HCT116 (cell line): ENCODE measurements around the gene NTNG1. TPM values are rescaled to one million over a fixed set of nuclear protein-coding genes. Genes with fewer than 3 reads are reported as not detected.

Experiments used
- ATAC-seq: fragments of 200-7000 bp; cut with Tn5 transposase; 2 replicates; pipeline ENCODE4 v1.9.1; 2020; ENCODE audit warnings: mild to moderate bottlenecking, moderate library complexity
- BruUV-seq: library from RNA; stranded (reverse); fragments of 400-500 nt; replicated peaks from 2 replicates; lab custom pipeline; 2021; lab: Mats Ljungman, UMichigan
- CTCF ChIA-PET: fragments of 300-600 bp; sonication (Branson Sonifier 250); formaldehyde crosslinking; loops from one replicate; lab custom pipeline; 2021; ENCODE audit warnings: antibody characterized with exemption; lab: Charles Lee
- POLR2A ChIA-PET: fragments of 300-600, 350-600 bp; sonication (Branson Sonifier 250); formaldehyde crosslinking; loops from one replicate; lab custom pipeline; 2021; ENCODE audit warnings: antibody characterized with exemption; lab: Charles Lee
- RAD21 ChIA-PET, 2 experiments: fragments of 300-600 bp; sonication (Branson Sonifier 250); formaldehyde crosslinking; loops; one replicate each; lab custom pipeline; 2023; ENCODE audit warnings: low total read pairs in 2 of 2; ENCODE audit not compliant: uncharacterized antibody in 2 of 2, unreplicated experiment in 2 of 2, low non-redundant PET in 1 of 2; lab: Charles Lee
- DNase-seq: peaks from one replicate; pipeline ENCODE4 v3.0.0-alpha.2; 2010; ENCODE audit warnings: low read depth, low spot score
- H2AFZ ChIP-seq: fragments of 200-600 bp; shearing (Covaris generic), sonication (generic); 2 replicates; pipeline ENCODE4 v1.6.1; 2017; ENCODE audit warnings: low read depth, mixed run types, mixed read lengths, antibody characterized with exemption, low read length; ENCODE audit not compliant: poor library complexity, severe bottlenecking
- H3K27ac ChIP-seq: 2 replicates; pipeline ENCODE4 v1.5.1; 2012; ENCODE audit warnings: low read depth, low read length
- H3K27me3 ChIP-seq: fragments of 200-600 bp; sonication (generic); 2 replicates; pipeline ENCODE4 v1.6.1; 2016; ENCODE audit warnings: mixed run types, low read length, mixed read lengths; ENCODE audit not compliant: insufficient read depth
- H3K36me3 ChIP-seq, 2 experiments: fragments of 200-500 bp in 1 of 2; fragments of 200-600 bp in 1 of 2; sonication (Bioruptor generic) in 1 of 2; sonication (generic) in 1 of 2; 2 replicates each; pipeline versions ENCODE4 v1.5.1 to v1.6.1; 2014 to 2016; ENCODE audit warnings: low read length in 2 of 2, inconsistent platforms in 1 of 2, mixed read lengths in 1 of 2, mixed run types in 1 of 2; ENCODE audit not compliant: insufficient read depth in 2 of 2, control insufficient read depth in 1 of 2
- H3K4me1 ChIP-seq, 2 experiments: fragments of 200-600 bp in 1 of 2; sonication (generic) in 1 of 2; 2 replicates each; pipeline versions ENCODE4 v1.5.1 to v1.6.1; 2012 to 2017; ENCODE audit warnings: low read length in 2 of 2, inconsistent platforms in 1 of 2, mild to moderate bottlenecking in 1 of 2, mixed read lengths in 1 of 2, mixed run types in 1 of 2, moderate library complexity in 1 of 2; ENCODE audit not compliant: insufficient read depth in 2 of 2, control insufficient read depth in 1 of 2
- H3K4me2 ChIP-seq: fragments of 200-600 bp; sonication (generic); 2 replicates; pipeline ENCODE4 v1.6.1; 2017; ENCODE audit warnings: mixed run types, low read length, mixed read lengths
- H3K4me3 ChIP-seq, 2 experiments: fragments of 200-600 bp in 1 of 2; sonication (generic) in 1 of 2; replicated peaks in 1 of 2; 2 replicates each; pipeline ENCODE4 v1.5.1; 2011 to 2016; ENCODE audit warnings: low read length in 2 of 2, control low read depth in 1 of 2, low read depth in 1 of 2, mild to moderate bottlenecking in 1 of 2, mixed read lengths in 1 of 2, mixed run types in 1 of 2
- H3K79me2 ChIP-seq: fragments of 200-600 bp; sonication (generic); 2 replicates; pipeline ENCODE4 v1.6.1; 2017; ENCODE audit warnings: mild to moderate bottlenecking, mixed run types, low read length, moderate library complexity, mixed read lengths; ENCODE audit not compliant: insufficient read depth
- H3K9ac ChIP-seq: fragments of 200-600 bp; sonication (generic); 2 replicates; pipeline ENCODE4 v1.6.1; 2016; ENCODE audit warnings: low read length, mixed read lengths
- H3K9me2 ChIP-seq: fragments of 200-600 bp; sonication (generic), shearing (Covaris generic); 2 replicates; pipeline ENCODE4 v1.6.1; 2017; ENCODE audit warnings: mixed run types, mild to moderate bottlenecking, moderate library complexity; ENCODE audit not compliant: insufficient read depth
- H3K9me3 ChIP-seq, 2 experiments: fragments of 200-500 bp in 1 of 2; fragments of 200-600 bp in 1 of 2; sonication (Bioruptor generic) in 1 of 2; sonication (generic) in 1 of 2; 2 replicates each; pipeline ENCODE4 v1.6.1; 2014 to 2017; ENCODE audit warnings: low read length in 2 of 2, mixed read lengths in 2 of 2, inconsistent platforms in 1 of 2, low read depth in 1 of 2, mild to moderate bottlenecking in 1 of 2, mixed run types in 1 of 2, moderate library complexity in 1 of 2; ENCODE audit not compliant: control insufficient read depth in 1 of 2, insufficient read depth in 1 of 2
- H4K20me1 ChIP-seq: fragments of 200-600 bp; sonication (generic), shearing (Covaris generic); 2 replicates; pipeline ENCODE4 v1.6.1; 2017; ENCODE audit warnings: mixed run types, mild to moderate bottlenecking, moderate library complexity; ENCODE audit not compliant: insufficient read depth
- CBX3 ChIP-seq: IDR thresholded peaks from 2 replicates; pipeline ENCODE4 v1.6.1; 2012; ENCODE audit warnings: low read depth
- CEBPB ChIP-seq: IDR thresholded peaks from 2 replicates; pipeline ENCODE4 v1.6.1; 2012; ENCODE audit warnings: low read depth
- EGR1 ChIP-seq: IDR thresholded peaks from 2 replicates; pipeline ENCODE4 v1.6.1; 2012; ENCODE audit warnings: low read depth
- ELF1 ChIP-seq: IDR thresholded peaks from 2 replicates; pipeline ENCODE4 v1.6.1; 2012; ENCODE audit warnings: low read depth, borderline replicate concordance
- EZH2 ChIP-seq: fragments of 200-600 bp; sonication (generic); IDR thresholded peaks from 2 replicates; pipeline ENCODE4 v1.6.1; 2017; ENCODE audit warnings: antibody characterized with exemption, mixed run types
- EZH2phosphoT487 ChIP-seq: fragments of 200-600 bp; IDR thresholded peaks from 2 replicates; pipeline ENCODE4 v1.6.1; 2018; ENCODE audit warnings: antibody characterized with exemption, borderline replicate concordance
- POLR2A ChIP-seq: IDR thresholded peaks from 2 replicates; pipeline ENCODE4 v1.7.0; 2011; ENCODE audit warnings: borderline replicate concordance; ENCODE audit not compliant: insufficient read depth, insufficient read length; ENCODE audit errors: extremely low read depth
- POLR2AphosphoS5 ChIP-seq: IDR thresholded peaks from 2 replicates; pipeline ENCODE4 v1.6.1; 2011; ENCODE audit warnings: mild to moderate bottlenecking, low read depth, low read length, moderate library complexity
- SIN3A ChIP-seq: IDR thresholded peaks from 2 replicates; pipeline ENCODE4 v1.6.1; 2012; ENCODE audit warnings: low read depth
- SP1 ChIP-seq: IDR thresholded peaks from 2 replicates; pipeline ENCODE4 v1.6.1; 2012; ENCODE audit warnings: low read depth
- TCF7L2 ChIP-seq: IDR thresholded peaks from 2 replicates; pipeline ENCODE4 v1.7.0; 2011; ENCODE audit warnings: borderline replicate concordance, inconsistent platforms; ENCODE audit not compliant: insufficient read depth, insufficient read length; ENCODE audit errors: extremely low read depth
- ZFX ChIP-seq: fragments of 450-650 bp; IDR thresholded peaks from 2 replicates; pipeline ENCODE4 v1.6.1; 2017
- intact Hi-C: fragments of 100-400 bp; cut with micrococcal nuclease; formaldehyde crosslinking; loops from 2 replicates; pipeline ENCODE4 v1.10.0; 2022
- total RNA-seq: library from RNA; stranded (reverse); gene quantifications from one replicate; pipeline ENCODE4 v1.2.1, GENCODE V29; 2021; ENCODE audit not compliant: unreplicated experiment
- TF ChIP-seq, protein P1 (sequence below): IDR thresholded peaks from 2 replicates; pipeline ENCODE4 v1.6.1; 2012
- TF ChIP-seq, protein P2 (sequence below), 3 experiments: fragments of 200-600 bp in 1 of 3; sonication (generic) in 1 of 3; IDR thresholded peaks in 2 of 3; conservative IDR thresholded peaks in 1 of 3; 2 replicates each; pipeline ENCODE4 v1.5.1; 2012 to 2017; ENCODE audit warnings: low read depth in 2 of 3, low read length in 2 of 3, antibody characterized with exemption in 1 of 3, borderline replicate concordance in 1 of 3, control low read depth in 1 of 3, mild to moderate bottlenecking in 1 of 3, mixed read lengths in 1 of 3, mixed run types in 1 of 3, moderate library complexity in 1 of 3; ENCODE audit not compliant: insufficient read depth in 1 of 3
- TF ChIP-seq, protein P3 (sequence below): IDR thresholded peaks from 2 replicates; pipeline ENCODE4 v1.6.1; 2012

Gene NTNG1
- total RNA-seq, 1 experiment from 2014 or later: not detected

DNA sequence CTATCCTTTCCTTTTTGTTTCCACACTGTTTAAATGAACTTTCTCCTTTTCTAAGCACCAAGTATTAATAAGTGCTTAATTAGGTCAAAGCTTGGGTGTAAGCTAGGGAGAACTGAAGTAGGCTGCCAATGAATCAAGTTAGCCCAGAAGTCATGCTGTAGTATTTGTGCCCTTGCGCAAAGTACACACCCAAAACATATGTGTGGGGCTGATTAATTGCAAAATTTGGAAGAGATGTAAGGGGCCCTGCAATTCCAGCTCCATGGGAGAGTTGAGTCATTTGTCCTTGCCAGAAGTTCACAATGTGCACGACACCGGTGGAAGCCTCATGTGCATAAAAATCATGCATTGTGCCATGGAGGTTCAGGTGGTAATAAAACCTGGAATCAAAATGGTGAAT is 18.6 kb upstream of the NTNG1 start:
- H4K20me1 ChIP-seq: no peaks in the 10 kb centered on the region
- BruUV-seq: no TSS peak
- H3K27me3 ChIP-seq: no peaks in the 10 kb centered on the region
- no peak overlapping the region for H3K9ac ChIP-seq
- ChIA-PET POLR2A (no interaction called here), CTCF (no interaction called here)
- no peak for ATAC-seq
- no peaks in the 10 kb centered on the region for H3K9me3 ChIP-seq
- no peaks in the 10 kb centered on the region for H3K9me2 ChIP-seq
- no peak overlapping the region for H2AFZ ChIP-seq
- no peak overlapping the region for H3K4me3 ChIP-seq
- no peaks in the 10 kb centered on the region for H3K79me2 ChIP-seq
- no peak overlapping the region for H3K4me2 ChIP-seq
- no peak overlapping the region for H3K27ac ChIP-seq
- TF ChIP-seq TCF7L2 (no peak), CEBPB (no peak)
- TF ChIP-seq, all 23 proteins: peak for 0
- H3K4me1 ChIP-seq: no peaks in the 10 kb centered on the region
- no peaks in the 10 kb centered on the region for H3K36me3 ChIP-seq
- intact Hi-C loops: no loop called here
- RAD21 ChIA-PET: no interaction called here
- DNase-seq: no peak

DNA sequence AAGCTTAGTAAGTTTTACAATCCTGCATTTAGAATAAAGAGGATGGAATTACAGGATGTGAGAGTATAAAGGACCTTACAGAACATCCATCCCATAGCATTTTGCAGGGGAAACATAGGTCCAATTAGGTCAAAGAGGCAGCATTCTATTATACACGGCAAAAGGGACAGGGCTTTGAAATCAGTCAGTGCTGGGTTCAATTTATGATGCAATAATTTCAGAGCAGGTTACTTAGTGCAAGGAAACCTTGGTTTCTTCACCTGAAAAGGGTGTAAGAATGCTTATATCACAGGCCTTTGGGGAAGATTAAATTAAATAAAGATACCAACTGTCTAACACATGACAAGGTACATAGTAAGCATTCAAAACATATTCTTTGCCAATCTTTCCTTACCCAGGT is 17.1 kb upstream of the NTNG1 start:
- H3K4me2 ChIP-seq: no peak overlapping the region
- no peaks in the 10 kb centered on the region for H3K27me3 ChIP-seq
- H4K20me1 ChIP-seq: no peaks in the 10 kb centered on the region
- no peaks in the 10 kb centered on the region for H3K79me2 ChIP-seq
- ATAC-seq: no peak
- H3K9me2 ChIP-seq: no peaks in the 10 kb centered on the region
- no peaks in the 10 kb centered on the region for H3K9me3 ChIP-seq
- TF ChIP-seq SP1: no peak
- POLR2A ChIA-PET: no interaction called here
- H3K27ac ChIP-seq: no peak overlapping the region
- intact Hi-C loops: no loop called here
- H2AFZ ChIP-seq: no peak overlapping the region
- RAD21 ChIA-PET: no interaction called here
- H3K4me3 ChIP-seq: no peak overlapping the region
- no peak overlapping the region for H3K9ac ChIP-seq
- no TSS peak for BruUV-seq
- H3K4me1 ChIP-seq: no peaks in the 10 kb centered on the region
- H3K36me3 ChIP-seq: no peaks in the 10 kb centered on the region
- CTCF ChIA-PET: no interaction called here
- DNase-seq: no peak

DNA sequence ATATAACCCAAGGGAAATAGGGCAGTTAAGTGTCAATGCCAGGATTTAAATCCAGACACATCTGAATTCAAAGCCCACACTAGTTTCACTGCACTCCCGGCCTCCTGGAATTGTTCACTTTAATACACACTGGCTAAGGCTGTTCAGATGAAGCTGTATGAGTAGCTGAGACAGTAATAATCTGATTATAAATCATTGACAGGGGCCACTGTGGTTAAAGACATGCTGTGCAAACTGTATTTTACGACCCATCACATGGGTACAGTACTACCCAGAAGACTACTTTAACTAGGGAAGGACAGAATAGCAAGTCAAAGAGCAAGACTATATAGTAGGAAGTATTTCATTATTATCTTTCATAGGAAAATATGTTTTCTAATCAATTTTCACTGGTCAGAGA is 16.1 kb upstream of the NTNG1 start:
- no TSS peak for BruUV-seq
- no peaks in the 10 kb centered on the region for H3K9me3 ChIP-seq
- no peak for ATAC-seq
- no peak overlapping the region for H3K4me2 ChIP-seq
- no peaks in the 10 kb centered on the region for H3K79me2 ChIP-seq
- no peaks in the 10 kb centered on the region for H3K9me2 ChIP-seq
- no peak for DNase-seq
- no peak overlapping the region for H2AFZ ChIP-seq
- H3K27ac ChIP-seq: no peak overlapping the region
- no peak overlapping the region for H3K4me3 ChIP-seq
- intact Hi-C loops: no loop called here
- ChIA-PET POLR2A (no interaction called here), CTCF (no interaction called here), RAD21 (no interaction called here)
- H3K36me3 ChIP-seq: no peaks in the 10 kb centered on the region
- no peaks in the 10 kb centered on the region for H3K27me3 ChIP-seq
- H4K20me1 ChIP-seq: no peaks in the 10 kb centered on the region
- H3K4me1 ChIP-seq: no peaks in the 10 kb centered on the region
- TF ChIP-seq CEBPB (no peak), SIN3A (no peak), EZH2 (no peak), EGR1 (no peak), CBX3 (no peak), ELF1 (no peak), POLR2A (no peak), POLR2AphosphoS5 (no peak), ZFX (no peak), EZH2phosphoT487 (no peak)
- TF ChIP-seq, protein P1, sequence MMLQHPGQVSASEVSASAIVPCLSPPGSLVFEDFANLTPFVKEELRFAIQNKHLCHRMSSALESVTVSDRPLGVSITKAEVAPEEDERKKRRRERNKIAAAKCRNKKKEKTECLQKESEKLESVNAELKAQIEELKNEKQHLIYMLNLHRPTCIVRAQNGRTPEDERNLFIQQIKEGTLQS: no peak
- TF ChIP-seq, protein P2, sequence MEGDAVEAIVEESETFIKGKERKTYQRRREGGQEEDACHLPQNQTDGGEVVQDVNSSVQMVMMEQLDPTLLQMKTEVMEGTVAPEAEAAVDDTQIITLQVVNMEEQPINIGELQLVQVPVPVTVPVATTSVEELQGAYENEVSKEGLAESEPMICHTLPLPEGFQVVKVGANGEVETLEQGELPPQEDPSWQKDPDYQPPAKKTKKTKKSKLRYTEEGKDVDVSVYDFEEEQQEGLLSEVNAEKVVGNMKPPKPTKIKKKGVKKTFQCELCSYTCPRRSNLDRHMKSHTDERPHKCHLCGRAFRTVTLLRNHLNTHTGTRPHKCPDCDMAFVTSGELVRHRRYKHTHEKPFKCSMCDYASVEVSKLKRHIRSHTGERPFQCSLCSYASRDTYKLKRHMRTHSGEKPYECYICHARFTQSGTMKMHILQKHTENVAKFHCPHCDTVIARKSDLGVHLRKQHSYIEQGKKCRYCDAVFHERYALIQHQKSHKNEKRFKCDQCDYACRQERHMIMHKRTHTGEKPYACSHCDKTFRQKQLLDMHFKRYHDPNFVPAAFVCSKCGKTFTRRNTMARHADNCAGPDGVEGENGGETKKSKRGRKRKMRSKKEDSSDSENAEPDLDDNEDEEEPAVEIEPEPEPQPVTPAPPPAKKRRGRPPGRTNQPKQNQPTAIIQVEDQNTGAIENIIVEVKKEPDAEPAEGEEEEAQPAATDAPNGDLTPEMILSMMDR (IDR thresholded peaks at IDR 0.05 in 2 of 3, conservative IDR thresholded peaks at IDR 0.05 in 1 of 3; ENCODE audit: borderline replicate concordance in 1 of 3, insufficient read depth in 1 of 3, low read depth in 2 of 3, low read length in 2 of 3): no peak
- TF ChIP-seq, protein P3, sequence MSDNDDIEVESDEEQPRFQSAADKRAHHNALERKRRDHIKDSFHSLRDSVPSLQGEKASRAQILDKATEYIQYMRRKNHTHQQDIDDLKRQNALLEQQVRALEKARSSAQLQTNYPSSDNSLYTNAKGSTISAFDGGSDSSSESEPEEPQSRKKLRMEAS: no peak
- TF ChIP-seq, all 23 proteins: peak for 0
- no peak overlapping the region for H3K9ac ChIP-seq
